GM21390 (cell line): ENCODE measurements around the gene GDPD5.

ENCODE experiments used
- ATAC-seq: cut with Tn5 transposase; IDR thresholded peaks from one replicate; pipeline ENCODE4 v1.9.1; 2021; ENCODE audit not compliant: unreplicated experiment

Gene GDPD5

GRCh38 chr11:75495749-75496304 is 29.9 kb downstream of the GDPD5 start:
- no peak for ATAC-seq

- ATAC-seq, result no peak
These were observed 32.1 kb downstream of the GDPD5 start for GRCh38 chr11:75493626-75494025.

DNA sequence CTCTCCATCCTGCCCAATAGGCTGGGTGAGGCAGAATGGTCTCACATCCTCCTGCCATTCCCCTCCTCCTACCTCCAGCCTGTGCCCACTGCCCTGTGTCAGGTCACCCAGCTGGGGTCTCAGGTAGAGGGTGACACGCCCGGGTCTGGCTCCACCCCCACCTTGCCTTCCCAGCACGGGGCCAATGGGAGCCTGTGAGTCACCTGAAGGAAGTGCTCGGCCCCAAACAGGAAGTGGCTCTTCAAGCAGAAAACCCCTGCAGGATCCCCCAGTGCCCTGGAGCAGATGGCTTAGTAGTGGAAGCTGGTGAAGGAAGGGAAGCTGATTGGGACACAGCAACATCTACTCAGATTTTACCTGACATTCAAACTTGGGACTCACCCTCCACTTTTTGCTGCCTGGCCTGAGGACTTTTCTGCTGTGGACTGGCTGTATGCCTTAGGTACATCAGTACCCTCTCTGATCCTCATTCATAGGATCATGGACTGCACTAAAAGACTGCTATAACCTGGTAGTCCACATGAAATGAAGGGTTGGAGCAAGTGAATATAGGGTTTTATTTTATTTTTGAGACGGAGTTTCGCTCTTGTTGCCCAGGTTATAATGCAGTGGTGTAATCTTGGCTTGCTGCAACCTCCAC is 33.4 kb downstream of the GDPD5 start:
- ATAC-seq, result peak; percentile 46

- ATAC-seq, result no peak
These were observed 34.3 kb downstream of the GDPD5 start for GRCh38 chr11:75491465-75491864.

GRCh38 chr11:75490221-75491181 is 35.2 kb downstream of the GDPD5 start:
- ATAC-seq, result no peak

GRCh38 chr11:75487365-75487764 is 38.4 kb downstream of the GDPD5 start:
- ATAC-seq, result no peak

DNA sequence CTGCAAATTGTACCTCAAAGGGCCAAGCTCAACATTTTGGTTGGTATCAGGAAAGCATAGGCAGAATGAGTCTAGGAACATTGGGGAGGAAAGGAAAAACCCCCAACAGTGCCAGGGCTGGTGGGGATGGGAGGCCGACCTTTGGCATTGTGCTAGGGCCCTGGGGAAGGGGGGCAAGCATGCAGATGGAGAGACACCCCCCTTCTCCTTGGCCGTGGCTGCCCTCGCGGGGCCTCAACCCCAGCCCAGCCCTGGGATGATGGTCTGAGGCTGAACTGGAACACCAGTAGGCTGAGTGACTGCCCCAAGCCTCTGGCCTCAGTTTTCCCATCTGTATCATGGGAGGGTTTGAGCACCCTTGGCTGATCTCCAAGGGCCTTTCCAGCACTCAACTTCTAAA is 40.0 kb downstream of the GDPD5 start:
- no peak for ATAC-seq

- ATAC-seq, result no peak
These were observed 42.7 kb downstream of the GDPD5 start for GRCh38 chr11:75482931-75483469.

- no peak for ATAC-seq
These were observed 43.7 kb downstream of the GDPD5 start for GRCh38 chr11:75481922-75482606.

- ATAC-seq, result no peak
These were observed 44.4 kb downstream of the GDPD5 start for GRCh38 chr11:75481223-75481921.

DNA sequence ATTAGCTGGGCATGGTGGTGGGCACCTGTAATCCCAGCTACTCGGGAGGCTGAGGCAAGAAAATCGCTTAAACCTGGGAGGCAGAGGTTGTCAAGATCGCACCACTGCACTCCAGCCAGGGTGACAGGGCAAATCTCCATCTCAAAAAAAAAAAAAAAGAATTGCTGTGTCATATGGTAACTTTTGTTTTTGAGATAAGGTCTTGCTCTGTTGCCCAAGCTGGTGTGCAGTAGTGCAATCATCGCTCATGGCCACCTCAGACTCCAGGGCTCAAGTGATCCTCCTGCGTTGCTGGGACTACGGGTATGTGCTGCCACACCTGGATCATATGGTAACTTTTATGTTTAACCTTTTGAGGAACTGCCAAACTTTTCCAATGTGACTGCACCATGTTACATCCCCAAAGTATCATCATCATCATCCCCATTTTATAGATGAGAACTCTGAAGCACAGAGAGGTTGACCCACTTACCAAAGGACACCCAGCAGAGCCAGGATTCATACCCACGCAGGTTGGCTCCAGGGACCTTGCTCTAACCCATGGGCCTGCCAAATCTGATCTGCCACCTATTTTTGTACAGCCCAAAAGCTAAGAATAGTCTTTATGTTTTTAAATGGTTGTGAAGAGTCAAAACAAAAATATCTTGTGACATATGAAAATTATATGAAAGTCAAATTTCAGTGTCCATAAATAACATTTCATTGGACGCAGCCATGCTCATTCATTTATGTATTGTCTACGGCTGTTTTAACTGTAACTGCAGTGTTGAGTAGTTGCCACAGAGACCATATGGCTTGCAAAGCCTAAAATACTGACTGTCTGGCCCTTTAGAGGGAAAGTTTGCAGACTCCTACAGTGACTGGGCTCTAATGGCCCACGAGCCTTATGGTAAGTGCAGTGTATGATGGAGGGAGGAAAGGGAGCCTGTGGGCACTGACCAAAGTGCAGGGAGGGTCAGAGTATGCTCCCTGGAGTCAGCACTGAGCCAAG is 45.3 kb downstream of the GDPD5 start:
- ATAC-seq, result no peak

DNA sequence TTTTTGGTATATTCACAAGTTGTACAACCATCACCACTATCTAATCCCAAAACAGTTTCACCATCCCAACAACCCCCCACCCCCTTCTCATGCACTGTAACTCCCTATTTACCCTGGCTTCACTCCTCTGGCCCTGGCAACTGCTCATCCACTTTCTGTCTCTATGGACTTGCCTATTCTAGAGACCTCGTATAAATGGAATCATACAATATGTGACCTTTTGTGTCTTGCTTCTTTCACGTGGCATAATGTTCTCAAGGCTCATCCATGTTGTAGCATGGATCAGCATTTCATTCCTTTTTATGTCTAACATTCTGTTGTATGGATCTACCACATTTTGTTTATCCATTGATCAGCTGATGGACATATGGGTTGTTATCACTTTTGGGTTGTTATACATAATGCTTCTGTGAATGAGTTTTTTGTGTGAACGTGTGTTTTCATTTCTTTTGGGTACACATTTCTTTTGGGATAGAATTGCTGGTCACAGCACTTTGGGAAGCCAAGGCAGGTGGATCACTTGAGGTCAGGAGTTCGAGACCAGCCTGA is 46.1 kb downstream of the GDPD5 start:
- ATAC-seq, result no peak

- no peak for ATAC-seq
These were observed 46.8 kb downstream of the GDPD5 start for GRCh38 chr11:75478783-75479596.

DNA sequence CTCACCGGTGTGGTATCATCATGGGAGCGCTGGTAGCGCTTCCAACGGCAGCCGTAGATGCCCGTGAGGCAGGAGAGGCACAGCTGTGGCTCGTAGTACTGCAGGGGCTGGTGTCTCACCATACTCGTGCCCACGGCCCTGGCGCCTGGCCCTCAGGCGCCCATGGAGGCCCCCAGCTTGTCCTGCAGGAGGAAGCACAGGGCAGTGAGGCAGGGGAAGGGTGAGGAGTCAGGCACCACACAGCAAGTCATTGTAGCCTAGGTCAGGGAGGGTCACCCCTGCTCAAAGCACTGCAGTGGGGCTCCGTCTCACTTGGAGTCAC is 48.2 kb downstream of the GDPD5 start:
- no peak for ATAC-seq

- no peak for ATAC-seq
These were observed 48.8 kb downstream of the GDPD5 start for GRCh38 chr11:75476739-75477613.

GRCh38 chr11:75475767-75476650 is 49.7 kb downstream of the GDPD5 start:
- ATAC-seq, result no peak
